DMS 273 treated with DMSO at 0.1 percent for 48 hours (cell line): ENCODE data around the gene IKZF3.

Source experiments
- DNase-seq: peaks from one replicate; lab custom pipeline; 2025; lab: John Stamatoyannopoulos, UW

IKZF3 gene

GRCh38 chr17:39814497-39814896, 49.6 kb downstream of the IKZF3 start:
- DNase-seq: no peak

DNA sequence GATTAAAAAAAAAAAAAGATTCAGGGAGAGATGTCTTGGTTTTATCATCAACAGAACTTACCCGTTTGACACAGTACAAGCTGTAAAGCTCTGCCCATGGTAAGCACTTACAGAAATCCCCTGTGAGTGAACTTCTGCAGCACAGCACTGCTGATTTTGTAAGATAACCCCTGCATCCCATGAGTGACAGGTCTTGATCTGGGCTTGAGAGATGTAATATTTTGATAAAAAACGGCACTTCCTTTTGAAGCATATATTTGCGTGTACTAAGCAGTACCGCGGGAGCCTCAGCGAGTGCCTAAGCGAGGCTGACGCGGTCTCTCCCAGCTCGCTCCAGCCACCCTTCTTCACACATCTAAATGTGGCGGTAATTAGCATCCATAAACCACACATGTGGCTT, 50.5 kb downstream of the IKZF3 start:
- DNase-seq: no peak

DNA sequence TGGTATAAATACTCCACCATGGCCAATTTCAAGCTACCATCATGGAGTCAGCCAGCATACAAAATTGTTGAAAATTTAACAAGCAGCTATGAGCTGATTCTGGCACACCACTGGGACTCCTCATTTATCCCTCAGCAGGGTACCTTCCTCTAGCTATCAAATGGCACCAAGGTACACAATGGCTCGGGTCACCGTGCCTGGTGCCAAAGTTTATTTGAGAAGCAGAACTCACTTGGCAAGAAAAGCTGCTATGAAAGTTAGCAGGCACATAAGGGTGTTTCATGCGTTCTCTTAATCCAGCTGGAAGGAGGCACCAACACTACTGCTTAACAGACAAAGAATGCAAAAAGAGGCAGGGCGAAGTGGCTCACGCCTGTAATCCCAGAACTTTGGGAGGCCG, 51.6 kb downstream of the IKZF3 start:
- no peak for DNase-seq

- DNase-seq: no peak
These were observed 53.0 kb downstream of the IKZF3 start for GRCh38 chr17:39810939-39811728.

GRCh38 chr17:39809221-39809620, 54.9 kb downstream of the IKZF3 start:
- DNase-seq: no peak

DNA sequence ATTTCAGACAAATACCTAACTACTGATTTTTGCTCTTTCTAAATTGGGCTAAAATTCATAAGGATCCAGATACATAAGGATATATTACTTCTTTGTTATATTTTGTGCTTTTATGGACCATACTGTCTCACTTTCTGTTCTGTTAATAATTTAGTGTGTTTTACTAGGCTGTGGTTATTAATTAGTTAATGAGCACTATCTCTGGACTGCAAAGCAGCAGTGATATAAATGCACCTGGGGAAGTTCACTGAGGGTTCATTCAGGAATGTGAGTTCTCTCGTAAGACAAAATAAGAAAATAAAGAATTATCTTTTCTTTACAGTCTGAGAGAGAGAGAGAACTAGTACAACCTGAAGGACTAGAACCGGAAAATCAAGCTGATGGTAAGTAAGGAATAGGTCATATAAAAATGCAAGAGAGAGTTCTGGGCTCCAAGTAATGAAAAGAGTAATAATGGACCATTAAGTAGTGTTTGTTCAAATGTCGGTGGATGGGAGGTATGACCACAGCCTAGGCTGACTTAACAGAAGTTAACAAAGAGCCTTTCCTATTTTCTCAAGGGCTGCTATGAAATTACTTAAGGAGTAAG, 55.6 kb downstream of the IKZF3 start:
- no peak for DNase-seq

GRCh38 chr17:39804839-39805238, 59.3 kb downstream of the IKZF3 start:
- no peak for DNase-seq

- DNase-seq: no peak
These were observed 63.1 kb downstream of the IKZF3 start for GRCh38 chr17:39801055-39801454.

GRCh38 chr17:39800540-39800939, 63.6 kb downstream of the IKZF3 start:
- DNase-seq: no peak

GRCh38 chr17:39799395-39799794, 64.7 kb downstream of the IKZF3 start:
- DNase-seq: no peak

DNA sequence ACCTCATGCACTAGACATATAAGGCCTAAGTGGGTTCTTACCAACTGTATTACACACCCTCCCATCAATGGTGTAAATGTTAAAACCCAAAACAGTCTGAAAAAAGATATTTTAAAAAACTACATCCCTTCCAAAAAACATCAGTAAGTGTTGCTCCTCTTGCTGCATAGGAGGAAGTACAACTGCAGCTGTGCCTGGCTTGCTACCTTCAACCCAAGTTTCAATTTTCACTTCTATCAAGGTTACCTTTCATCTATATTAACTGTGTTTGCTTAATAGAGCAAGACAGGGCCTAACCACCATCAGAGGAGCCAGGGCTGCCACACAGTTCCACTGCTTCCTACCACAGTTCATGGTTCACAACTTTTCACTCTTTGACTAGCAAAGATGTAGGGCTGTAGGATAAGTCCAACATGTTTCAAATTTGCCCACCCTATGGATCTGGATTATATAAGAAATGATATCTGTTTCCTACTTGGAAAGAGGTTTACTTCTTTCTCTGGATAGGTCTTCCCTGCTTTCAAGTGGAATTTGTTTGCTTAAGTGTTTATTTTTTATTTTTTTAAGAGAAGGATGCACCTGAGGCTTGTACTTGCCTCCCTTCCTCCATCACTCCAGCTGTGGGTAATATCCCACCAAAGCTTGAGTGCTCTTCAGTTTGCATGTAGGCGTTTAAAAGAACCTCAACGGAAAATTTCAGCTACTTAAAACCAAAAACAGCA, 69.7 kb downstream of the IKZF3 start:
- DNase-seq: no peak

DNA sequence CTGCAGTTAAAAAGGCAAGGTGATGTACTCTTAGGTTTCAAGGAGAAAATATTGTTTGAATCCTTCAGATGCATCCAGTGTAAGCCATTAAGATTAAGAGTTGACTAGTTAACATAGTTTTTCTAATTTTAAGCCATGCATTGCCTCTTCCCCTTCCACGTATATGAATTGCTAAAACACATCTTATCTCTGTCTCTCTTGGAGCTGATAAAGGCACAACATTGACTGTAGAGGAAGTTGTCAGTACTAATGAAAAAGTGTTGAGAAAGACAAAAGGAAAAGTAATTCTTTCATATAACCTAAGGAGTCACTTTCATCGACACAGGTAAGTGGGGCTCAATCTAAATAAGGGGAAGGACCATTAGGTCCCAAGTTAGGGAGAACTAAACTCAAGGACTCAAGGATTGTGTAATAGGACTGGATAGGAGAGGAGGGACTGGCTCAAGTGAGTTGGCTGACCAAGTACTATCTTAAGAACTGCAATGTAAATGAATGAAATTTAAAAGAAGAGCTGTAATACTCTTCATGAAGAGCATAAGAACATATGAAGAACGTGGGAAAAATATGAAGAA, 70.7 kb downstream of the IKZF3 start:
- DNase-seq: no peak

- DNase-seq: no peak
These were observed 71.4 kb downstream of the IKZF3 start for GRCh38 chr17:39792526-39793221.

DNA sequence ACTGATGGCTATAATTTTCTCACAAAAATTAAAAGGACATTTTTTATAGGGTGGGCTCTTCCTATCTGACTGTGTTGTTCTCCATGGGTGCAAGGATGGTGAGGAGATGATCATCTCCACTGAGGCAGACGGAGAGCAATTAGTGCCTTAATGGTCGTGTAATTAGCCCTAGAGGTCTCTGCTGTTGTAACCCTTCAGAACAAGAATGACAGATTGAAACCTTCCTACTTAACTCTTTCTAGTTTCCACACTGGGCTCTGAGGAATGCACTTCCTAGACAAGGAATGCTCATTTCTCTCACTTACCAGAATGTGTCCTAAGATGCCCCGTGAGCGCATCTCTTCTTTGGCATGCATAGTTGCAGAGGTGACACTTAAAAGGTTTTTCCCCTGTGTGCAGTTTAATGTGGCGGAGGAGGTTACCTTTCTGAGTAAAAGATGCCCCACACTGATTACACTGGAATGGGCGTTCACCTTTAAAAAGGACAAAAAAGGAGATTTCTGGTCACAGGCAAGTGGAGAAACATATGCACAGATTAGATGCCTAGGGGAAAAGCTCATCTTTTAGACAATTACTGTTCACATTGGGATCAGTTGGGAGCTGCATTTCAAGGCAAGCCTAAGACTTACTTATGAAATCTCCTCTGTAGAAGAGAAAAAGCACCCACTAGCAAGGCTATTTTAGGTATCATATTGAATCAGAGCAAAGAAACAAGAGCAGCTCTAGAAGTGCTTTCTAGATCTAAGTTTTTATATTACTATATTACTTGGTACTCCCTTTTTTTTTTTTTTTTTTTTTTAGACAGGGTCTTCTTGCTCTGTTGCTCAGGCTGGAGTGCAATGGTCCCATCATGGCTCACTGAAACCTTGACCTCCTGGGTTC, 72.8 kb downstream of the IKZF3 start:
- no peak for DNase-seq

DNA sequence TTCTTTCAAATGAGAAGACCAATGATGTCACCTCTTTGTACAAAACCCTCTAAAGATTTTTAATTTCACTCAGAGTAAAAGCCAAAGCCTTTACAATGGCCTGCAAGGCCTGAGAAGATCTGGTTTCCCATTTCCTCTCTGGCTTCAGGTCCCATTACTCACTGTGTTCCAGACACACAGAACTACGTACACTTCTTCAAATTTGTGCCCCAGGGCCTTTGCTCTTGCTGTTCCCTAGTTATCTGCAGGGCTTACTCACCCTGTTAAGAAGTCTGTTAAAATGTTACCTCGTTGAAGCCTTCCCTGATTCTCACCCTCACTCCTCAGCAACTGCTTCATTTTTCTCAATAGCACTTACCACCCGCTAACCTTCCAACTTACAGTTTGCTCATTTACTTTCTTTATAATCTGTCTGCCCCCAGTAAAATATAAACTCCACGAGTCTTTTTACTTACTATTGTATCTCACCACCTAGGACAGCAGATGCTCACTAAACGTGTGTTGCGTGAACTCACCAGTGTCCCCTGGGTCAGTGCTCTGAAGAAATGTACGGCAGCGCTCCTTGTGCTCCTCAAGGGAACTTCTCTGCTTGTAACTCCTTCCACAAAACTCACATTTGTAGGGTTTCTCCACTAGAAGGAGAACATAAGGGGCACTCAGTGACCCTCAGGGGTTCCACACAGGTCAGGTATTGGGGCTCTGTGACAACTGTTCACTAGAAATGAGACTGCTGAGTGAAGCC, 76.2 kb downstream of the IKZF3 start:
- no peak for DNase-seq

DNA sequence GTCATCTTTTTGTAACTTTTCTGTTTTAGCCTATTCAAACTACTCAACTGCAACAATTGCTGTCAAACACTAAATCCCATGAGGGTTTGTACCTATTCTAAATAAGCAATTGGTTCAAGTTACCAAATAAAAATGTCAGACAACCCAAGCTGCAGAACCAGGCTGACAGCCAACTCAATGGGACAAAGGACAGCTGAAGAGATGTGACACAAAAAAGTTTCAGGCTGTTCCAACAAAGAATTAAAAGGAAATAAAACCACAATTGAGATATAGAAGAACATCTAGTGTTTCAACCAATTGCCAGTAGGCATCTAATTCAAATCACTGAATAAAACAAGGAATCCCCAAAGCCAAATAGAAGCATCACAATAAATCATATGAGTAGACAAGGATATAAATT, 77.1 kb downstream of the IKZF3 start:
- DNase-seq: no peak

DNA sequence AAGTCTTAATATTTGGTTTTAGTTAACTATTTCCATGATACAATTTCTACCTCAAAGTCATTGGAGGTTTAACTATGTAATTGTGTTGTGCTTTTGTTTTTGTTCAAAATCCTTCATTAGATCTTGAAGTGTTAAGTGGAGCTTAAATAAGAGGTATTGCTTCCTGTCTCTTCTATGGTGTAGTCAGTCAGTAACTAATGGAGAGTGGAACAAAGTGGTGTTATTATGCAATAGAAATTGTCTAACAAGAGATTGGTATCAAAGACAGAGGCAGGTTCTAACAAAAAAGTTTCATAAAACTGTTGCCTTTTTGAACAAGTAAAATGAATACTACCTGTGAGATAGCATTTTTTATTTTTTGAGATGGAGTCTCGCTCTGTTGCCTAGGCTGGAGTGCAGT, 81.1 kb downstream of the IKZF3 start:
- DNase-seq: no peak

DNA sequence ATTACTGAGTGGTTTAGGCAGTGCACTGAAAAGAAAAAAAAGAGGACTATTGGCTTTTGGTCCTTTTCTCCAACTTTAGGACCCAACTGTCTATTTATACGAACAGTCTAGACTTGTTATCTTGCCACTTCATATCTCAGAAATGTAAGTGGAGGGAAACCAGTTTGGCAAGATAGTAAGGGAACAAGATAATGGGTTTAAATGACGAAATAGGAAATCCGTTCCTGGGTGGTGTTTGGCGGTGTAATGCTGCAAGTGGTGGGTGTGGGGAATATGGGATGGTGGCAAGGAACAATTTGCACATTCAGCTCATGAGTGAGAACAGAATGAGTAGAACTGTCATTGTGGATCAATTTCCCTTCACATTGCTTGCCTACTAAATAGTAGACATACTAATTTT, 81.6 kb downstream of the IKZF3 start:
- DNase-seq: no peak

DNA sequence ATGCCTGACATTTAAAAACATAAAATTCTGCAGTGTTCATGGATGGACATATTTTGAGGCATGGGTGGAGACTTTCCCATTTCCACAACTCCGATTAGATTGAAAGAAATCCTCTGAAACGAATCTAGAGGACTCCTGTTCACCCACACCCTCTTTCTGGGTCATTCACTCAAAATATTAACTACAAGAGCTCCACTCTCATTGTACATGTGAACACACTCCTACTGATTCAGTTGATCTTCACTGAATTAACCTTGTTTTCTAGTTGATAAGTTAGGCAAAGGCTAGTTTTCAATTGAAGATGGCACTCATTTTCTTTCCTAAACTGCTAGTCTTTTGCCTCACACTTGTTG, 82.3 kb downstream of the IKZF3 start:
- DNase-seq: no peak

- no peak for DNase-seq
These were observed 82.9 kb downstream of the IKZF3 start for GRCh38 chr17:39781031-39781860.
